Activated CD4-positive, alpha-beta memory T cell treated with anti-CD3 and anti-CD28 coated beads for 36 hours (primary cell): ENCODE data around the gene UNC119. TPM values are rescaled to one million over a fixed set of nuclear protein-coding genes. Genes with fewer than 3 reads are reported as not detected.

Experiments
- CTCF ChIA-PET: fragments of 350-600 bp; sonication (Branson Sonifier 250); formaldehyde crosslinking; loops from one replicate; lab custom pipeline; 2021; ENCODE audit warnings: antibody characterized with exemption, inconsistent platforms; lab: Charles Lee
- POLR2A ChIA-PET: fragments of 350-600 bp; sonication (Branson Sonifier 250); formaldehyde crosslinking; loops from one replicate; lab custom pipeline; 2021; ENCODE audit warnings: antibody characterized with exemption; lab: Charles Lee
- DNase-seq: peaks from one replicate; pipeline ENCODE4 v3.0.0-alpha.2; 2020
- H3K27ac Mint-ChIP-seq: one replicate; pipeline ENCODE4 v1.8.0; 2021; ENCODE audit warnings: mixed read lengths
- H3K27me3 Mint-ChIP-seq: one replicate; pipeline ENCODE4 v1.8.0; 2021; ENCODE audit warnings: mixed read lengths
- H3K36me3 Mint-ChIP-seq: one replicate; pipeline ENCODE4 v1.8.0; 2021; ENCODE audit warnings: mixed read lengths
- H3K4me1 Mint-ChIP-seq: one replicate; pipeline ENCODE4 v1.8.0; 2021; ENCODE audit warnings: low read depth, mixed read lengths
- H3K4me3 Mint-ChIP-seq: one replicate; pipeline ENCODE4 v1.8.0; 2021; ENCODE audit warnings: mild to moderate bottlenecking, mixed read lengths
- H3K9me3 Mint-ChIP-seq: one replicate; pipeline ENCODE4 v1.8.0; 2021; ENCODE audit warnings: mixed read lengths
- intact Hi-C: fragments of 100-400 bp; cut with micrococcal nuclease; formaldehyde crosslinking; loops from one replicate; pipeline ENCODE4 v1.15.1; 2023
- total RNA-seq, 2 experiments: library from RNA; stranded (reverse); gene quantifications; one replicate each; pipeline ENCODE4 v1.2.3, GENCODE V29; 2021

Gene UNC119
- total RNA-seq, 2 experiments from 2014 or later, result 38.0 to 42.0 TPM

- Mint-ChIP-seq H3K4me1 (peaks cover 55% of the 10 kb centered on the region), H3K27me3 (no peaks in the 10 kb centered on the region), H3K4me3 (peak overlapping the region; percentile 96), H3K27ac (peak overlapping the region; percentile 89), H3K36me3 (peaks cover 25% of the 10 kb centered on the region), H3K9me3 (no peaks in the 10 kb centered on the region)
- no peak for DNase-seq
- ChIA-PET CTCF (interaction anchor here (0.6 to 6.4 kb wide), 4 partner anchors 11 to 78 kb away, joined by 3 to 53 read pairs (median 4); no protein-coding TSS in a partner anchor), POLR2A (interaction anchor here (0.9 to 2.8 kb wide), 9 partner anchors 11 to 201 kb away, joined by 3 to 28 read pairs (median 5); partner anchors contain the start of genes BLTP2, RPL23A, SARM1 and SPAG5)
- intact Hi-C loops, result no loop called here
Observed at GRCh38 chr17:28572259-28573039, 20.0 kb upstream of the UNC119 start.

DNA sequence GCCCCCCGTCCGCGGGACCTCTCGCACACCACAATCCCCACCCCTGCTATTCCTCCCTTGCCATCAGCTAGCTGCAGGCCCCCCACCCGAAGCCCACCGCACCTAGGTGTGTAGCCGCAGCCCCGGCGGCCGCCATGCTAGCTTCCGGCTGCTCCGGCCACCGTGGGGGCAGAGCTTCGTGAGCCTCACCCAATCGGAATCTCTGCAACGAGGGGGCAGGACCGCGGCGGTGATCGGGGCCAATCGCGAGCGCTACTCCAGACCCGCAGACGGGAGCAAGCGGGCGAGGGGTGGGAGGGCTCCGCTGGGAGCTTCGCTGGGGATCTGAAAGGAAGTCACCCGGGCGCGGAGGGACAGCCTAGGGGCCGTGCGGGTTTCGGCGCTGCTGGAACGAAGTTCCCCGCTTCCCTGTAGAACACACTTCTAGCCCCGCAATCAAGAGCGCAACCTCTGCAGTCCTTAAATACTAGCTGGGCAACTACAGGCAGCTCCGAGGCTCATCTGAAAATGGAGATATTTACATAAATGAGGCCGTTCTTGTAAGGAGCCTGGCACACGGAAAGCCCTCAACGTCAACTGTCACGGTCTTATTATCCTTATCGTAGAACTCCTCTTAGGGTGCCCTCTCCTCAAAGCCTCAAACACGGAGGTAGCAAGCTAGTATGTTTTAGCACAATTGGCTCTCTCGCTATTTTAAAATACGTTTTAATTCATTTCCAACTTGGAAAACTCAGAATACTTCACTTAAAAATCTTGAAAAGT lies 19.1 kb upstream of the UNC119 start, which contains the start of gene PIGS:
TSS of gene PIGS (minus strand) at position 164 of the 762 bp plus-strand sequence. CDS start at position 136, 28 bp downstream.
- Mint-ChIP-seq H3K4me1 (peaks cover 55% of the 10 kb centered on the region), H3K4me3 (peak within 1 kb of the TSS; percentile 96), H3K36me3 (peaks cover 24% of the 10 kb centered on the region)

GRCh38 chr17:28570716-28571360 lies 18.4 kb upstream of the UNC119 start:
- H3K36me3 Mint-ChIP-seq, result peaks cover 24% of the 10 kb centered on the region
- peak; percentile 70 for DNase-seq
- no peaks in the 10 kb centered on the region for H3K9me3 Mint-ChIP-seq
- intact Hi-C loops, result loop anchor here (1.0 to 2.0 kb wide), 2 partner anchors 8 to 18 kb away; partner anchors contain the start of gene UNC119
- H3K27ac Mint-ChIP-seq, result peak overlapping the region; percentile 89
- H3K27me3 Mint-ChIP-seq, result no peaks in the 10 kb centered on the region
- H3K4me3 Mint-ChIP-seq, result peak overlapping the region; percentile 96
- ChIA-PET CTCF (interaction anchor here (0.9 to 6.4 kb wide), 8 partner anchors 8 to 40 kb away, joined by 3 to 53 read pairs (median 4); partner anchors contain the start of gene UNC119), POLR2A (interaction anchor here (0.7 to 2.8 kb wide), 16 partner anchors 8 to 327 kb away, joined by 3 to 28 read pairs (median 4); partner anchors contain the start of genes BLTP2, RPL23A, SARM1 and SDF2)
- H3K4me1 Mint-ChIP-seq, result peaks cover 50% of the 10 kb centered on the region

More for the DNA sequence above, 19.1 kb upstream of the UNC119 start, which contains the start of gene PIGS:
- no peaks in the 10 kb centered on the region for H3K9me3 Mint-ChIP-seq
- ChIA-PET CTCF (interaction anchor here (0.6 to 6.4 kb wide), 9 partner anchors 12 to 79 kb away, joined by 3 to 53 read pairs (median 4); partner anchors contain the start of gene UNC119), POLR2A (interaction anchor here (0.6 to 2.8 kb wide), 18 partner anchors 8 to 327 kb away, joined by 3 to 28 read pairs (median 4); partner anchors contain the start of genes BLTP2, IFT20, RPL23A and SARM1)
- H3K27ac Mint-ChIP-seq, result peak within 1 kb of the TSS; percentile 89
- no peaks in the 10 kb centered on the region for H3K27me3 Mint-ChIP-seq
- peak; percentile 96 for DNase-seq
- intact Hi-C loops, result loop anchor here (2.0 kb wide), 1 partner anchor 19 kb away; the partner anchor contains the start of gene UNC119

DNA sequence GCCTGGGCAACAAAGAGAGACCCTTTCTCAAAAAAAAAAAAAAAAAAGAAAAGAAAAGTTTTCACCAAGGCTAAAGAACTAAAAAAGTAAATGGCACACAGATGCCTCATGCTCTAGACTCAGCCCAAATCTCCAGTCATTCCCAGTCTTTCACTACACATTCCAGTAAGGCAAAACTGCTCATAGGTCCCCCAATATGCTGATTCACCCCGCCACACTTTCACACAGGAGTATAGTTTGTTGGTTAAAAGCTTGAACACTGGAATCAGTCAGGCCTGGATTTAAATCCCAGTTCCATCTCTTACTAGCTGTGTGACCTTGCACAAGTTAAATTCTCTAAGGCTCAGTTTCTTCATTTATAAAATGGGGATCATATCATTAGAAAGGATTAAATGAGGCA lies 17.0 kb upstream of the UNC119 start:
- Mint-ChIP-seq H3K27ac (no peak overlapping the region), H3K4me1 (peaks cover 54% of the 10 kb centered on the region), H3K4me3 (peak overlapping the region; percentile 54), H3K9me3 (no peaks in the 10 kb centered on the region), H3K36me3 (peaks cover 22% of the 10 kb centered on the region), H3K27me3 (no peaks in the 10 kb centered on the region)
- intact Hi-C loops, result no loop called here
- no peak for DNase-seq
- ChIA-PET CTCF (interaction anchor here (6.4 kb wide), 1 partner anchor 21 kb away, joined by 53 read pairs; no protein-coding TSS in a partner anchor), POLR2A (interaction anchor here (1.1 kb wide), 1 partner anchor 11 kb away, joined by 3 read pairs; no protein-coding TSS in a partner anchor)

DNA sequence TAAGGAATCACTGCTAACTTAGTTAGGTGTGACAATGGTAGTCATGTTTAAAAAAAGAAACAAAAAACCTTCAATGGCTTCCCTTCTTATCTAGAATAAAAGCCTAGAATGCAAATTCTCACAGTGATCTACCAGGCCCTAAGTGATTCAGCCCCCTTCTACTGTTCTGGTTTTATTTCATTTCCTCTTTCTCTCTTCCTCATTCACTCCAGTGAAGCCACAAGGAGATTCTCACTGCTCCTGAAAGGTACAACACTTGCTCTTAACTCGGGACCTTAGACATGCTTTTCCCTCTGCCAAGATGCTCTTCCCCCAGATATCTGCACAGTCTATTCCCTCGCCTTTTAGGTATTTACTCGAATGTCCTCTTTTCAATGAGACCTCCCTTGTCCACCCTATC lies 15.2 kb upstream of the UNC119 start:
- Mint-ChIP-seq H3K27ac (peak overlapping the region; percentile 34), H3K27me3 (no peaks in the 10 kb centered on the region), H3K4me3 (no peak overlapping the region), H3K9me3 (no peaks in the 10 kb centered on the region), H3K36me3 (peaks cover 29% of the 10 kb centered on the region), H3K4me1 (peaks cover 47% of the 10 kb centered on the region)
- ChIA-PET CTCF (interaction anchor here (6.4 kb wide), 1 partner anchor 19 kb away, joined by 53 read pairs; no protein-coding TSS in a partner anchor), POLR2A (interaction anchor here (1.0 kb wide), 1 partner anchor 55 kb away, joined by 3 read pairs; no protein-coding TSS in a partner anchor)
- intact Hi-C loops, result no loop called here
- DNase-seq, result no peak

GRCh38 chr17:28563475-28563874 lies 11.1 kb upstream of the UNC119 start:
- H3K4me3 Mint-ChIP-seq, result no peak overlapping the region
- POLR2A ChIA-PET, result no interaction called here
- H3K9me3 Mint-ChIP-seq, result no peaks in the 10 kb centered on the region
- no peak overlapping the region for H3K27ac Mint-ChIP-seq
- no peak for DNase-seq
- peaks cover 19% of the 10 kb centered on the region for H3K4me1 Mint-ChIP-seq
- peaks cover 32% of the 10 kb centered on the region for H3K36me3 Mint-ChIP-seq
- CTCF ChIA-PET, result no interaction called here
- intact Hi-C loops, result no loop called here
- no peaks in the 10 kb centered on the region for H3K27me3 Mint-ChIP-seq

GRCh38 chr17:28555022-28555421 lies 2.6 kb upstream of the UNC119 start:
- CTCF ChIA-PET, result interaction anchor here (0.8 kb wide), 1 partner anchor 20 kb away, joined by 3 read pairs; no protein-coding TSS in a partner anchor
- intact Hi-C loops, result no loop called here
- POLR2A ChIA-PET, result no interaction called here
- Mint-ChIP-seq H3K36me3 (peaks cover 43% of the 10 kb centered on the region), H3K27ac (no peak overlapping the region), H3K27me3 (no peaks in the 10 kb centered on the region), H3K9me3 (no peaks in the 10 kb centered on the region), H3K4me3 (no peak overlapping the region), H3K4me1 (peaks cover 28% of the 10 kb centered on the region)
- no peak for DNase-seq

- H3K9me3 Mint-ChIP-seq, result no peaks in the 10 kb centered on the region
- ChIA-PET POLR2A (no interaction called here), CTCF (interaction anchor here (0.8 kb wide), 1 partner anchor 21 kb away, joined by 3 read pairs; no protein-coding TSS in a partner anchor)
- peaks cover 33% of the 10 kb centered on the region for H3K4me1 Mint-ChIP-seq
- H3K36me3 Mint-ChIP-seq, result peaks cover 39% of the 10 kb centered on the region
- intact Hi-C loops, result no loop called here
- no peak overlapping the region for H3K4me3 Mint-ChIP-seq
- no peak for DNase-seq
- H3K27me3 Mint-ChIP-seq, result no peaks in the 10 kb centered on the region
- no peak overlapping the region for H3K27ac Mint-ChIP-seq
Observed at GRCh38 chr17:28554565-28554964, 2.1 kb upstream of the UNC119 start.

DNA sequence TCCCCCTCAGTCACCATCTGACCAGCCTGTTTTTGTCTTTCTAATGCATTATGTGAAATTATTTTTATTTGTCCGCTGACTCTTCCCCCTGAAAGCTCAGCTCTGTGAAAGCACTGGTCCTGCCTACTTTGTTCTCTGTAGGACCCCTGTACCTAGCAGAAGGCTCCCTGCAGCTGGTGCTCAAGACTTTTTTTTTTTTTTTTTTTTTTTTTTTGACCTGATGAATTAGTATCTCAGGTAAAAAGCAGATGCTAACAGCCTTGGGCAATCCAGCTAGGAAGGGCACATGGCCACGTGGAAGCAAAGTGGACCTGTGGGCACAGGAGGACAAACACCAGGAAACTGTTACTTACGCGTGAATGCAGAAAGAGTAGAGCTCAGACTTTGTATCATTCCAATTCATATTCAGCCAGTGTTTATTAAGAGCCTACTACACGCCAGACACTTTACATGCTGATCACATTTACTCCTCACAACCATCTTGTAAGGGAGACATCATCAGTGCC lies 629 bp upstream of the UNC119 start:
- H3K9me3 Mint-ChIP-seq, result no peaks in the 10 kb centered on the region
- POLR2A ChIA-PET, result interaction anchor here (0.6 to 1.3 kb wide), 2 partner anchors 19 to 1630 kb away, joined by 3 to 5 read pairs; partner anchors contain the start of gene PIGS
- CTCF ChIA-PET, result interaction anchor here (0.6 to 1.6 kb wide), 4 partner anchors 12 to 47 kb away, joined by 3 to 4 read pairs (median 3); partner anchors contain the start of gene PIGS
- H3K27me3 Mint-ChIP-seq, result no peaks in the 10 kb centered on the region
- H3K27ac Mint-ChIP-seq, result no peak overlapping the region
- peak overlapping the region; percentile 72 for H3K4me3 Mint-ChIP-seq
- peaks cover 48% of the 10 kb centered on the region for H3K4me1 Mint-ChIP-seq
- peaks cover 35% of the 10 kb centered on the region for H3K36me3 Mint-ChIP-seq
- intact Hi-C loops, result loop anchor here (2.0 kb wide), 1 partner anchor 18 kb away; the partner anchor contains the start of gene PIGS
- no peak for DNase-seq

GRCh38 chr17:28551421-28552175 lies 826 bp downstream of the UNC119 start:
- intact Hi-C loops, result loop anchor here (2.0 kb wide), 1 partner anchor 19 kb away; the partner anchor contains the start of gene PIGS
- Mint-ChIP-seq H3K36me3 (peaks cover 26% of the 10 kb centered on the region), H3K9me3 (no peaks in the 10 kb centered on the region), H3K4me3 (peak overlapping the region; percentile 88), H3K27ac (peak overlapping the region; percentile 65), H3K27me3 (no peaks in the 10 kb centered on the region), H3K4me1 (peaks cover 49% of the 10 kb centered on the region)
- CTCF ChIA-PET, result interaction anchor here (1.1 to 3.3 kb wide), 5 partner anchors 8 to 48 kb away, joined by 4 to 16 read pairs (median 4); partner anchors contain the start of gene PIGS
- POLR2A ChIA-PET, result interaction anchor here (0.6 to 2.0 kb wide), 5 partner anchors 20 to 109 kb away, joined by 3 to 11 read pairs (median 3); partner anchors contain the start of gene PIGS
- no peak for DNase-seq
